HepG2 (cell line): ENCODE results near the gene GRK4. TPM values are rescaled to one million over a fixed set of nuclear protein-coding genes. Genes with fewer than 3 reads are reported as not detected.

Experiments
- ATAC-seq: fragments of 200-7000 bp; cut with Tn5 transposase; 3 replicates; pipeline ENCODE4 v1.9.1; 2020; ENCODE audit warnings: mild to moderate bottlenecking, moderate library complexity
- BruUV-seq: library from RNA; stranded (reverse); fragments of 400-500 nt; replicated peaks from 2 replicates; lab custom pipeline; 2021; lab: Mats Ljungman, UMichigan
- CTCF ChIA-PET: fragments of 300-600 bp; formaldehyde crosslinking; extraction: SDS; loops from one replicate; lab custom pipeline; 2021; ENCODE audit warnings: low total read pairs, inconsistent platforms, low intra/inter-chr PET ratio; lab: Yijun Ruan, JAX
- POLR2A ChIA-PET: fragments of 350-600 bp; sonication (Branson Sonifier 250); formaldehyde crosslinking; loops from one replicate; lab custom pipeline; 2020; ENCODE audit warnings: antibody characterized with exemption, inconsistent platforms; lab: Yijun Ruan, JAX
- DNase-seq: peaks from one replicate; pipeline ENCODE4 v3.0.0-alpha.2; 2015; ENCODE audit warnings: low spot score
- FAIRE-seq: peaks from 3 replicates; lab custom pipeline; 2011; peaks lifted over from hg19 to GRCh38; lab: Jason Lieb, UNC
- H2AFZ ChIP-seq: one replicate; pipeline ENCODE4 v1.6.1; 2011; ENCODE audit warnings: low read length, inconsistent platforms
- H3K27ac ChIP-seq: fragments of 300-600 bp; 3 replicates; pipeline ENCODE4 v1.8.0; 2011; ENCODE audit warnings: mixed run types, mild to moderate bottlenecking, mixed read lengths, low read length, inconsistent platforms; ENCODE audit not compliant: insufficient read depth; ENCODE audit errors: extremely low read length
- H3K27me3 ChIP-seq, 2 experiments: fragments of 200-600 bp in 1 of 2; 2 replicates in 1 of 2; 3 replicates in 1 of 2; pipeline versions ENCODE4 v1.6.0 to v1.8.0; 2011; ENCODE audit warnings: low read length in 2 of 2, mild to moderate bottlenecking in 2 of 2, moderate library complexity in 2 of 2, inconsistent platforms in 1 of 2; ENCODE audit not compliant: insufficient read depth in 2 of 2, control insufficient read depth in 1 of 2
- H3K36me3 ChIP-seq, 2 experiments: fragments of 200-600 bp in 1 of 2; replicated peaks in 1 of 2; 2 replicates in 1 of 2; 3 replicates in 1 of 2; pipeline versions ENCODE4 v1.5.1 to v1.8.0; 2011; ENCODE audit warnings: low read length in 2 of 2, inconsistent platforms in 1 of 2; ENCODE audit not compliant: insufficient read depth in 2 of 2, control insufficient read depth in 1 of 2
- H3K4me1 ChIP-seq: 2 replicates; pipeline ENCODE4 v1.5.1; 2012; ENCODE audit warnings: low read length, inconsistent platforms; ENCODE audit not compliant: insufficient read depth
- H3K4me2 ChIP-seq: 2 replicates; pipeline ENCODE4 v1.6.0; 2011; ENCODE audit warnings: low read depth, low read length, inconsistent platforms
- H3K4me3 ChIP-seq, 3 experiments: fragments of 200-600 bp in 1 of 3; sonication (generic), shearing (Covaris generic) in 1 of 3; replicated peaks in 1 of 3; 2 replicates each; pipeline ENCODE4 v1.5.1; 2011 to 2016; ENCODE audit warnings: low read length in 3 of 3, inconsistent platforms in 2 of 3, low read depth in 2 of 3, mild to moderate bottlenecking in 2 of 3, control low read depth in 1 of 3, mixed read lengths in 1 of 3; ENCODE audit not compliant: insufficient read depth in 1 of 3
- H3K79me2 ChIP-seq: one replicate; pipeline ENCODE4 v1.6.1; 2011; ENCODE audit warnings: low read length, inconsistent platforms; ENCODE audit not compliant: insufficient read depth
- H3K9ac ChIP-seq: 2 replicates; pipeline ENCODE4 v1.6.0; 2011; ENCODE audit warnings: mild to moderate bottlenecking, low read depth, low read length, inconsistent platforms; ENCODE audit not compliant: insufficient read depth
- H3K9me3 ChIP-seq: 2 replicates; pipeline ENCODE4 v1.5.1; 2012; ENCODE audit warnings: mild to moderate bottlenecking, low read length
- H4K20me1 ChIP-seq: 2 replicates; pipeline ENCODE4 v1.6.0; 2011; ENCODE audit warnings: inconsistent platforms, mild to moderate bottlenecking, low read length, moderate library complexity; ENCODE audit not compliant: insufficient read depth
- ARID2 ChIP-seq: sonication (generic); formaldehyde crosslinking; IDR thresholded peaks from 2 replicates; pipeline ENCODE4 v1.8.1; 2022; ENCODE audit warnings: mild to moderate bottlenecking, missing genetic modification reagents, borderline replicate concordance
- BCL6 ChIP-seq: IDR thresholded peaks from 2 replicates; pipeline ENCODE4 v1.6.1; 2016; ENCODE audit warnings: missing genetic modification reagents, missing compliant biosample characterization
- HMGXB4 ChIP-seq, 2 experiments: sonication (generic) in 1 of 2; formaldehyde crosslinking in 1 of 2; IDR thresholded peaks; 2 replicates each; pipeline versions ENCODE4 v1.4.0 to v1.6.1; 2018 to 2020; ENCODE audit warnings: missing genetic modification reagents in 2 of 2, borderline replicate concordance in 1 of 2, low read depth in 1 of 2, mild to moderate bottlenecking in 1 of 2, missing biosample characterization in 1 of 2
- PRDM10 ChIP-seq: sonication (generic); formaldehyde crosslinking; IDR thresholded peaks from 2 replicates; pipeline ENCODE4 v1.4.0; 2020; ENCODE audit warnings: low read depth, missing genetic modification reagents
- SOX5 ChIP-seq: IDR thresholded peaks from 2 replicates; pipeline ENCODE4 v1.6.1; 2016; ENCODE audit warnings: borderline replicate concordance
- TFAP4 ChIP-seq: sonication (generic); IDR thresholded peaks from 2 replicates; pipeline ENCODE4 v1.6.1; 2016; ENCODE audit warnings: low read depth, borderline replicate concordance
- ZSCAN22 ChIP-seq: sonication (generic); formaldehyde crosslinking; IDR thresholded peaks from 2 replicates; pipeline ENCODE4 v1.4.0; 2020; ENCODE audit warnings: mild to moderate bottlenecking, missing genetic modification reagents
- WGBS: methylation state at CpG from one replicate; pipeline ENCODE4 v1.1.6; 2017; ENCODE audit warnings: low lambda C conversion rate; 5-methylcytosine and 5-hydroxymethylcytosine counted together
- in situ Hi-C: cut with HindIII; loops from 2 replicates; pipeline ENCODE4 v1.10.0; 2017; ENCODE audit warnings: low pct_unique_long_range_greater_than_20kb; ENCODE audit not compliant: extremely low pct_ligation_motif_present
- intact Hi-C: fragments of 100-400 bp; cut with micrococcal nuclease; formaldehyde crosslinking; loops from one replicate; pipeline ENCODE4 v1.10.0; 2022; ENCODE audit not compliant: unreplicated experiment
- polyA plus RNA-seq, 8 experiments: library from polyadenylated mRNA; depleted of rRNA in 3 of 8; stranded (reverse) in 7 of 8; unstranded in 1 of 8; fragments of >200 nt; fragmentation: Illumina TruSeq in 4 of 8; extraction: Trizol in 4 of 8; gene quantifications; 2 replicates each; pipeline versions ENCODE4 v1.2.1 to v1.2.3, GENCODE V29; 2011 to 2016; ENCODE audit warnings: low read depth in 4 of 8, missing spikeins in 1 of 8, mixed read lengths in 1 of 8; ENCODE audit not compliant: insufficient read depth in 1 of 8
- total RNA-seq, 5 experiments: library from RNA; depleted of rRNA; stranded (reverse); fragments of >200 nt; fragmentation: Illumina TruSeq; extraction: Trizol; gene quantifications; 2 replicates each; pipeline ENCODE4 v1.2.3, GENCODE V29; 2016; ENCODE audit warnings: low read depth in 1 of 5

The GRK4 gene
- total and polyA plus RNA-seq, 2 of the 13 experiments (the other 11 are each of a cell fraction or from before 2014, with no cell fraction given), result 1.8 to 2.0 TPM

GRCh38 chr4:3034231-3034630 lies 70.9 kb downstream of the GRK4 start (continued):
- TF ChIP-seq PRDM10 (CRISPR knock-in tag), result no peak
- TF ChIP-seq HMGXB4 (CRISPR knock-in tag; IDR thresholded peaks at IDR 0.05; ENCODE audit: borderline replicate concordance in 1 of 2, low read depth in 1 of 2), result no peak
- no peak for TF ChIP-seq SOX5 (CRISPR knock-in tag)
- peak; percentile 41 for TF ChIP-seq BCL6 (CRISPR knock-in tag)
- no peak for TF ChIP-seq ZSCAN22 (CRISPR knock-in tag)

- Histone ChIP-seq H3K9ac (no peak overlapping the region), H3K36me3 (no peaks in the 10 kb centered on the region), H3K4me3 (no peak overlapping the region), H3K79me2 (no peaks in the 10 kb centered on the region), H2AFZ (no peak overlapping the region), H4K20me1 (no peaks in the 10 kb centered on the region), H3K9me3 (no peaks in the 10 kb centered on the region), H3K4me1 (peaks cover 77% of the 10 kb centered on the region), H3K4me2 (peak overlapping the region; percentile 99; the same call in 1 of the 2 replicates), H3K27me3 (peaks cover 2 to 41% of the 10 kb centered on the region in 2 experiments; a peak in 3 of 5 replicates), H3K27ac (no peak overlapping the region)
- CTCF ChIA-PET, result no interaction called here
- BruUV-seq, result no TSS peak
- ATAC-seq (no peak), FAIRE-seq (no peak), DNase-seq (no peak)
- in situ Hi-C loops, result loop anchor here (5.0 kb wide), 1 partner anchor 53 kb away; no protein-coding TSS in a partner anchor
- POLR2A ChIA-PET, result interaction anchor here (1.3 kb wide), 1 partner anchor 11 kb away, joined by 3 read pairs; no protein-coding TSS in a partner anchor
- 58% methylated on average over 8 of the region's 8 CpGs for WGBS
- intact Hi-C loops, result no loop called here
- TF ChIP-seq ARID2 (CRISPR knock-in tag) (no peak), TFAP4 (no peak)
These were observed 71.9 kb downstream of the GRK4 start for GRCh38 chr4:3035249-3035648.
